Hepatocyte (in vitro differentiated cells): ENCODE measurements around the gene SNX20. TPM values are rescaled to one million over a fixed set of nuclear protein-coding genes. Genes with fewer than 3 reads are reported as not detected.
A peak's percentile ranks its signal among the peaks of the same experiment; 100 is the strongest.

Source experiments
- DNase-seq: peaks from one replicate; pipeline ENCODE4 v3.0.0-alpha.2; 2016; ENCODE audit warnings: low spot score
- H2AFZ ChIP-seq: fragments of 200-600 bp; sonication (generic); 2 replicates; pipeline ENCODE4 v1.6.0; 2016; ENCODE audit warnings: antibody characterized with exemption, mild to moderate bottlenecking
- H3K27ac ChIP-seq: fragments of 200-600 bp; sonication (generic); 2 replicates; pipeline ENCODE4 v1.5.1; 2016; ENCODE audit warnings: mild to moderate bottlenecking
- H3K27me3 ChIP-seq: fragments of 200-600 bp; sonication (generic); 2 replicates; pipeline ENCODE4 v1.6.1; 2016
- H3K36me3 ChIP-seq: fragments of 200-600 bp; sonication (generic); replicated peaks from 2 replicates; pipeline ENCODE4 v1.5.1; 2016; ENCODE audit warnings: low read depth; ENCODE audit not compliant: insufficient read depth
- H3K4me1 ChIP-seq: fragments of 200-600 bp; sonication (generic); 2 replicates; pipeline ENCODE4 v1.5.1; 2016; ENCODE audit warnings: mild to moderate bottlenecking, moderate library complexity; ENCODE audit not compliant: insufficient read depth
- H3K4me2 ChIP-seq: fragments of 200-600 bp; sonication (generic); 2 replicates; pipeline ENCODE4 v1.6.0; 2016
- H3K4me3 ChIP-seq: fragments of 200-600 bp; sonication (generic); 2 replicates; pipeline ENCODE4 v1.5.1; 2016; ENCODE audit warnings: mild to moderate bottlenecking
- H3K79me2 ChIP-seq: fragments of 200-600 bp; sonication (generic); 2 replicates; pipeline ENCODE4 v1.6.0; 2017; ENCODE audit warnings: mild to moderate bottlenecking
- H3K9me2 ChIP-seq: fragments of 200-600 bp; sonication (generic); replicated peaks from 2 replicates; pipeline ENCODE4 v1.6.0; 2017; ENCODE audit warnings: mild to moderate bottlenecking; ENCODE audit not compliant: insufficient read depth
- H3K9me3 ChIP-seq: fragments of 200-600 bp; sonication (generic); 2 replicates; pipeline ENCODE4 v1.5.1; 2016; ENCODE audit warnings: low read depth, mild to moderate bottlenecking
- H4K20me1 ChIP-seq: fragments of 200-600 bp; sonication (generic); 2 replicates; pipeline ENCODE4 v1.6.0; 2016; ENCODE audit warnings: mild to moderate bottlenecking; ENCODE audit not compliant: insufficient read depth, poor library complexity, severe bottlenecking
- EZH2 ChIP-seq: fragments of 200-600 bp; sonication (generic); IDR thresholded peaks from 2 replicates; pipeline ENCODE4 v1.6.1; 2016; ENCODE audit warnings: antibody characterized with exemption, mild to moderate bottlenecking, borderline replicate concordance
- EZH2phosphoT487 ChIP-seq: fragments of 200-600 bp; sonication (generic); IDR thresholded peaks from one replicate; pipeline ENCODE4 v1.6.1; 2018; ENCODE audit warnings: antibody characterized with exemption, mild to moderate bottlenecking, low read depth, moderate library complexity; ENCODE audit not compliant: unreplicated experiment, severe bottlenecking
- WGBS: methylation state at CpG from one replicate; pipeline ENCODE4 v1.1.6; 2016; ENCODE audit warnings: low lambda C conversion rate; ENCODE audit errors: missing lambda C conversion rate; 5-methylcytosine and 5-hydroxymethylcytosine counted together
- polyA plus RNA-seq: library from polyadenylated mRNA; unstranded; fragments of >200 nt; fragmentation: Nextera tagmentation; extraction: Ambion mirVana; gene quantifications from 2 replicates; pipeline ENCODE4 v1.2.1, GENCODE V29; 2016
- total RNA-seq: library from RNA; depleted of rRNA; stranded (reverse); fragments of >200 nt; gene quantifications from 2 replicates; pipeline ENCODE4 v1.2.3, GENCODE V29; 2014
- TF ChIP-seq, protein P1 (sequence below): fragments of 200-600 bp; sonication (generic); IDR thresholded peaks from 2 replicates; pipeline ENCODE4 v1.5.1; 2016; ENCODE audit warnings: antibody characterized with exemption, mild to moderate bottlenecking; ENCODE audit not compliant: poor library complexity

Gene SNX20
- total and polyA plus RNA-seq, 2 experiments from 2014 or later: not detected

DNA sequence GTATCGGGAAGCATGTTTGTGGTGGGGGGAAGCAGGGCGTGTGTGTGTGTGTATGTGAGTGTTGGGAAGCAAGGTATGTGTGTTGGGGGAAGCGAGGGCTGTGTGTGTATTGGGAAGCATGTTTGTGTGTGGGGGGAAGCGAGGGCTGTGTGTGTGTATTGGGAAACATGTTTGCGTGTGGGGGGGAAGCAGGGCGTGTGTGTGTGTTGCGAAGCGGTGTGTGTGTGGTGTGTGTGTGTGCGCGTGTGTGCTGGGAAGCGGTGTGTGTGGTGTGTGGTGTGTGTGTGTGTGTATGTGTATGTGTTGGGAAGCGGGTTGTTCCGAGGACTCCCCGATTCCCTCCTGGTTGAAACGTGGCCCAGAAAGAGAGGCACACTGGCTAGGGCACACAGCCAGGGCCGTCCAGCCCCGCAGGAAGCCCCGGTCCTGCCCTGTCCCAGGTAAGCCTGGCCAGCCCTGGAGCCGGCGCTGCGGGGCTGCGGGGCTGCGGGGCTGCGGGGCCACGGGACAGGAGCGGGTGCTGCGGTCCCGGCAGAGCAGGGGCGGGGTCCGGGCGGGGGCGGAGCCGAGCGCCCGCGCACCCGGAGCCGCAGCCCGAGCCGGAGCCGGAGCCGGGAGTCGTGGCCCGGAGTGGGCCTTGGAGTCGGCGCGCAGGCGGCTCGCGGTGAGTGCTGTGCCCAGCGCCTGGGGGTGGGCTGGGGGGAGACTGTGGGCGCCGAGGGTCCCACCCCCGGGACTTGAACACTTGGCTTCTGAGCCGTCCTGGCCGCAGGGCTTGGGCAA is 12.1 kb upstream of the SNX20 start, which contains the start of gene NOD2:
Gene NOD2 (plus strand): TSS at position 608 of the 783 bp plus-strand sequence. CDS start 5,890 bp downstream, outside the sequence.
- Histone ChIP-seq H3K9me3 (no peaks in the 10 kb centered on the region), H3K27ac (no peak within 1 kb of the TSS), H2AFZ (peak within 1 kb of the TSS; percentile 63), H3K4me2 (peak within 1 kb of the TSS; percentile 90), H3K4me1 (no peaks in the 10 kb centered on the region), H3K36me3 (no peaks in the 10 kb centered on the region), H3K27me3 (peaks cover 6% of the 10 kb centered on the region), H4K20me1 (no peaks in the 10 kb centered on the region), H3K9me2 (no peaks in the 10 kb centered on the region), H3K79me2 (no peaks in the 10 kb centered on the region), H3K4me3 (no peak within 1 kb of the TSS)
- peak; percentile 34 for DNase-seq
- WGBS: 70% methylated on average over 13 of the region's 56 CpGs
- TF ChIP-seq EZH2phosphoT487 (no peak), EZH2 (no peak)
- TF ChIP-seq, protein P1, sequence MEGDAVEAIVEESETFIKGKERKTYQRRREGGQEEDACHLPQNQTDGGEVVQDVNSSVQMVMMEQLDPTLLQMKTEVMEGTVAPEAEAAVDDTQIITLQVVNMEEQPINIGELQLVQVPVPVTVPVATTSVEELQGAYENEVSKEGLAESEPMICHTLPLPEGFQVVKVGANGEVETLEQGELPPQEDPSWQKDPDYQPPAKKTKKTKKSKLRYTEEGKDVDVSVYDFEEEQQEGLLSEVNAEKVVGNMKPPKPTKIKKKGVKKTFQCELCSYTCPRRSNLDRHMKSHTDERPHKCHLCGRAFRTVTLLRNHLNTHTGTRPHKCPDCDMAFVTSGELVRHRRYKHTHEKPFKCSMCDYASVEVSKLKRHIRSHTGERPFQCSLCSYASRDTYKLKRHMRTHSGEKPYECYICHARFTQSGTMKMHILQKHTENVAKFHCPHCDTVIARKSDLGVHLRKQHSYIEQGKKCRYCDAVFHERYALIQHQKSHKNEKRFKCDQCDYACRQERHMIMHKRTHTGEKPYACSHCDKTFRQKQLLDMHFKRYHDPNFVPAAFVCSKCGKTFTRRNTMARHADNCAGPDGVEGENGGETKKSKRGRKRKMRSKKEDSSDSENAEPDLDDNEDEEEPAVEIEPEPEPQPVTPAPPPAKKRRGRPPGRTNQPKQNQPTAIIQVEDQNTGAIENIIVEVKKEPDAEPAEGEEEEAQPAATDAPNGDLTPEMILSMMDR: no peak

DNA sequence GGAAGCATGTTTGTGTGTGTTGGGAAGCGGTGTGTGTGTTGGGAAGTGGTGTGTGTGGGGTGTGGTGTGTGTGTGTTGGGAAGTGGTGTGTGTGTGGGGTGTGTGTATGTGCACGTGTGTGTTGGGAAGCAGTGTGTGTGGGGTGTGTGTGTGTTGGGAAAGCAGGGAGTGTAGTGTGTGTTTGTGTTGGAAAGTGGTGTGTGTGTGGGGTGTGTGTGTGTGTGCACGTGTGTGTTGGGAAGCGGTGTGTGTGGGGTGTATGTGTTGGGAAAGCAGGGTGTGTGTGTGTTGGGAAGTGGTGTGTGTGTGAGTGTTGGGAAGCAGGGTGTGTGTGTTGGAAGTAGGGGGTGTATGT is 11.5 kb upstream of the SNX20 start:
- no peaks in the 10 kb centered on the region for H3K79me2 ChIP-seq
- no peaks in the 10 kb centered on the region for H3K9me2 ChIP-seq
- WGBS: 97% methylated on average over 4 of the region's 4 CpGs
- no peak overlapping the region for H3K27ac ChIP-seq
- DNase-seq: no peak
- peaks cover 6% of the 10 kb centered on the region for H3K27me3 ChIP-seq
- no peak overlapping the region for H3K4me2 ChIP-seq
- H3K36me3 ChIP-seq: no peaks in the 10 kb centered on the region
- H3K4me3 ChIP-seq: no peak overlapping the region
- H2AFZ ChIP-seq: no peak overlapping the region
- no peaks in the 10 kb centered on the region for H3K9me3 ChIP-seq
- TF ChIP-seq EZH2 (no peak), EZH2phosphoT487 (no peak)
- TF ChIP-seq, protein P1: no peak
- no peaks in the 10 kb centered on the region for H4K20me1 ChIP-seq
- H3K4me1 ChIP-seq: no peaks in the 10 kb centered on the region

DNA sequence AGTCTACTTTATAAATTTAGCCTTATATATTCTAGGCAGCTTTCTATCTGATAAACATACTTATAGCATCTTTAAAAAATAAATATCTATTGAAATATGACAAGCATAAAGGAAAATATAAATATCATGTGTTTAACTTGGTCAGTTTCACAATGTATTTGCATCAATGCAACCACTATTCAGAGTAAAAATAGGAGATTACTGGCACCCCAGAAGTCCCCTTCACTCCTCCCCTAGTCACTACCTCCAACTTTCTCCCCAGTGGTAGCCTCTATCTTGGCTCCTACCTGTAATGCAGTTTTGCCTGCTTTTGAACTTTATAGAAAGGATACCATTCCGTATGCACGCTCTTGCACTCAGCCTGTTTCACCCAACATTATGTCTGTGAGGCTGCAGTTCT is 9.1 kb upstream of the SNX20 start:
- Histone ChIP-seq H3K79me2 (no peaks in the 10 kb centered on the region), H3K4me3 (no peak overlapping the region), H3K36me3 (no peaks in the 10 kb centered on the region), H3K27ac (no peak overlapping the region), H3K4me2 (no peak overlapping the region), H3K9me3 (no peaks in the 10 kb centered on the region), H3K4me1 (no peaks in the 10 kb centered on the region), H3K27me3 (peaks cover 6% of the 10 kb centered on the region), H2AFZ (no peak overlapping the region), H3K9me2 (no peaks in the 10 kb centered on the region), H4K20me1 (no peaks in the 10 kb centered on the region)
- no peak for DNase-seq
- TF ChIP-seq EZH2 (no peak), EZH2phosphoT487 (no peak)
- TF ChIP-seq, protein P1: no peak
- WGBS: 98% methylated on average over 2 of the region's 2 CpGs
